Endothelial cell of umbilical vein (primary cell): ENCODE measurements around the gene ANXA11. TPM values are rescaled to one million over a fixed set of nuclear protein-coding genes. Genes with fewer than 3 reads are reported as not detected.

Source experiments
- BruUV-seq: library from RNA; stranded (reverse); fragments of 400-500 nt; replicated peaks from 2 replicates; lab custom pipeline; 2021; lab: Mats Ljungman, UMichigan
- CTCF ChIA-PET: fragments of 300-600, 350-600 bp; sonication (Branson Sonifier 250); formaldehyde crosslinking; loops from one replicate; lab custom pipeline; 2021; ENCODE audit warnings: antibody characterized with exemption, inconsistent platforms; lab: Charles Lee
- POLR2A ChIA-PET: fragments of 300-600, 350-600 bp; sonication (Branson Sonifier 250); formaldehyde crosslinking; loops from one replicate; lab custom pipeline; 2021; ENCODE audit warnings: antibody characterized with exemption, inconsistent platforms; lab: Charles Lee
- DNase-seq: peaks from one replicate; pipeline ENCODE4 v3.0.0-alpha.2; 2011; ENCODE audit warnings: low read depth, low spot score
- FAIRE-seq: peaks from 2 replicates; lab custom pipeline; 2011; peaks lifted over from hg19 to GRCh38; lab: Jason Lieb, UNC
- H2AFZ ChIP-seq: 2 replicates; pipeline ENCODE4 v1.6.0; 2012; ENCODE audit warnings: low read depth, low read length, control low read depth, inconsistent platforms
- H3K27ac ChIP-seq: 2 replicates; pipeline ENCODE4 v1.5.1; 2011; ENCODE audit warnings: low read depth, mild to moderate bottlenecking, control low read depth, low read length, moderate library complexity; ENCODE audit not compliant: insufficient read depth
- H3K27me3 ChIP-seq, 2 experiments: 2 replicates each; pipeline versions ENCODE4 v1.6.0 to v1.6.1; 2011; ENCODE audit warnings: low read length in 2 of 2, mixed read lengths in 1 of 2; ENCODE audit not compliant: control insufficient read depth in 2 of 2, insufficient read depth in 2 of 2
- H3K36me3 ChIP-seq, 2 experiments: 2 replicates in 1 of 2; 3 replicates in 1 of 2; pipeline ENCODE4 v1.5.1; 2011; ENCODE audit warnings: low read length in 2 of 2, mild to moderate bottlenecking in 1 of 2, moderate library complexity in 1 of 2; ENCODE audit not compliant: control insufficient read depth in 2 of 2, insufficient read depth in 2 of 2; ENCODE audit errors: extremely low read depth in 1 of 2
- H3K4me1 ChIP-seq: 3 replicates; pipeline ENCODE4 v1.5.1; 2011; ENCODE audit warnings: mild to moderate bottlenecking, low read length; ENCODE audit not compliant: control insufficient read depth, insufficient read depth; ENCODE audit errors: extremely low read depth
- H3K4me2 ChIP-seq: 2 replicates; pipeline ENCODE4 v1.6.1; 2011; ENCODE audit warnings: low read length, control low read depth, mixed read lengths; ENCODE audit not compliant: insufficient read depth
- H3K4me3 ChIP-seq, 3 experiments: fragments of 200-600 bp in 1 of 3; sonication (generic), shearing (Covaris generic) in 1 of 3; replicated peaks in 1 of 3; 2 replicates each; pipeline ENCODE4 v1.5.1; 2011 to 2016; ENCODE audit warnings: control low read depth in 3 of 3, low read length in 3 of 3, mild to moderate bottlenecking in 2 of 3, inconsistent platforms in 1 of 3, low read depth in 1 of 3, moderate library complexity in 1 of 3; ENCODE audit not compliant: insufficient read depth in 1 of 3
- H3K79me2 ChIP-seq: 2 replicates; pipeline ENCODE4 v1.6.0; 2012; ENCODE audit warnings: low read length, inconsistent platforms; ENCODE audit not compliant: control insufficient read depth, insufficient read depth
- H3K9ac ChIP-seq: replicated peaks from 2 replicates; pipeline ENCODE3; 2011; ENCODE audit warnings: low read length, control low read depth; ENCODE audit not compliant: insufficient read depth; ENCODE audit errors: extremely low read depth
- H3K9me1 ChIP-seq: replicated peaks from 3 replicates; pipeline ENCODE4 v1.6.0; 2011; ENCODE audit warnings: mild to moderate bottlenecking, low read length; ENCODE audit not compliant: control insufficient read depth, insufficient read depth; ENCODE audit errors: extremely low read depth
- H3K9me3 ChIP-seq: replicated peaks from 2 replicates; pipeline ENCODE4 v1.5.1; 2012; ENCODE audit warnings: low read length, inconsistent platforms; ENCODE audit not compliant: control insufficient read depth, insufficient read depth
- H4K20me1 ChIP-seq: replicated peaks from 2 replicates; pipeline ENCODE3; 2011; ENCODE audit warnings: mild to moderate bottlenecking, low read length; ENCODE audit not compliant: control insufficient read depth, insufficient read depth; ENCODE audit errors: extremely low read depth
- EZH2 ChIP-seq: IDR thresholded peaks from 2 replicates; pipeline ENCODE4 v1.6.1; 2012; ENCODE audit warnings: borderline replicate concordance, low read depth, mild to moderate bottlenecking, moderate library complexity, low read length, inconsistent platforms; ENCODE audit not compliant: severe bottlenecking
- FOS ChIP-seq: IDR thresholded peaks from 2 replicates; pipeline ENCODE4 v1.6.1; 2011; ENCODE audit warnings: mild to moderate bottlenecking, low read length, moderate library complexity, borderline replicate concordance; ENCODE audit not compliant: insufficient read depth
- GATA2 ChIP-seq: IDR thresholded peaks from 2 replicates; pipeline ENCODE4 v1.7.0; 2011; ENCODE audit warnings: low read depth, mild to moderate bottlenecking, moderate library complexity, mixed read lengths, low read length; ENCODE audit not compliant: insufficient read length, insufficient read depth
- JUN ChIP-seq: IDR thresholded peaks from 2 replicates; pipeline ENCODE4 v1.6.1; 2011; ENCODE audit warnings: borderline replicate concordance, low read depth; ENCODE audit not compliant: insufficient read length, insufficient read depth
- MYC ChIP-seq: IDR thresholded peaks from one replicate; pipeline ENCODE4 v1.6.1; 2011; ENCODE audit warnings: mild to moderate bottlenecking, low read depth, low read length
- POLR2A ChIP-seq: IDR thresholded peaks from 2 replicates; pipeline ENCODE4 v1.6.1; 2012; ENCODE audit warnings: low read depth, mild to moderate bottlenecking, control low read depth, low read length
- POLR2AphosphoS5 ChIP-seq: IDR thresholded peaks from 2 replicates; pipeline ENCODE4 v1.6.1; 2012; ENCODE audit warnings: low read depth, mild to moderate bottlenecking, control low read depth, low read length, moderate library complexity; ENCODE audit not compliant: insufficient read depth
- dilution Hi-C: fragments of 300-500 bp; cut with MboI; formaldehyde crosslinking; loops from one replicate; pipeline ENCODE4 v1.15.0; 2019; ENCODE audit warnings: low sequenced_read_pairs; ENCODE audit not compliant: extremely low pct_ligation_motif_present
- intact Hi-C: fragments of 100-400 bp; cut with micrococcal nuclease; formaldehyde crosslinking; loops from one replicate; pipeline ENCODE4 v1.10.0; 2022
- polyA plus RNA-seq, 4 experiments: library from polyadenylated mRNA; depleted of rRNA in 3 of 4; stranded (reverse) in 3 of 4; unstranded in 1 of 4; fragments of >200 nt; gene quantifications; 2 replicates each; pipeline versions ENCODE4 v1.2.1 to v1.2.3, GENCODE V29; 2011 to 2012; ENCODE audit warnings: missing spikeins in 1 of 4
- total RNA-seq: library from RNA; stranded (reverse); gene quantifications from 2 replicates; pipeline ENCODE4 v1.2.3, GENCODE V29; 2021
- TF ChIP-seq, protein P1 (sequence below), 2 donors: IDR thresholded peaks; 1 replicate in 1 of 2; 2 replicates in 1 of 2; pipeline ENCODE4 v1.5.1; 2011; ENCODE audit warnings: low read length in 2 of 2, mild to moderate bottlenecking in 2 of 2, moderate library complexity in 2 of 2, control low read depth in 1 of 2, inconsistent platforms in 1 of 2, low read depth in 1 of 2; ENCODE audit not compliant: insufficient read depth in 1 of 2; ENCODE audit errors: extremely low read depth in 1 of 2
- TF ChIP-seq, protein P2 (sequence below): IDR thresholded peaks from 2 replicates; pipeline ENCODE4 v1.6.1; 2011; ENCODE audit not compliant: insufficient read depth, insufficient read length

ANXA11 gene
- total and polyA plus RNA-seq, 2 donors (not counting 3 experiments of a cell fraction or from before 2014, with no cell fraction given) = 59.2 to 143 TPM

DNA sequence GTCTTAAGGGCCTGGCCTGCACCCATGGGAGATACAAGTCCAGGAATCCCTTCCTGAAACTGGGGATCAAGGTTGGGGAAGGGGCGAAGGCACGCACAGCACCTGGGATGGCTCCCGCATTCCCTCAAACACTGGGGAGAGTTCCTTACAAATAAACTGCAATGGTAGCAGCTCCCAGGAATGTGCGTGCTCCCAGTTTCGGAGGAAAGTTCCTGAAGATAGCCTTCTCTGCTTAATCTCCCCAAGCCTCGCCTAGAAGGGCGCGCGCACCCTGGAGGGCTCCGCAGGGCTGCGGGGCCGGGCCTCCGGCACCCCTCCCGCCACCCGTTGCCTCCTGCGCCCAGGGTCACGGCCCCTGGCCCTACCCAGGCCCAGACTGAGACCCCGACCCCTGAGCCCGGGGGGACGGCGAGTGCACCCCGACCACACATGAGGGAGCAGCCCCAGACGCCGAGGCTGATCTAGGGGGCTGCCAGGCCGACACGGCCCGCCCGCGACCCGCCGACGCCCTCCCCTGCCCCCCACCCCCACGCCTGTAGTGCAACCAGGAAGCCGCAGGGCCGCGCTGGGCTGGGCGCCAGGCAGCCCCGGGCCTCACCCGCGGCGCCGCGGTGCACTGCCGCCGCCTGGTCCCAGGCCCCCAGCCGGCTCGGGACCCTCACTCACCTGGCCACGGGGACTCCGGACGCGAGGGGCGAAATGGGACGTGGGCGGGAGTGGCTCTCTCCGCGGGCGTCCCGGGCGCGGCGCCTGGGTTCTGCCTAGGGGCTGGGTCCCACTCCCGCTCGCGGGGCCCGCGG, 460 bp downstream of the ANXA11 start:
- POLR2A ChIA-PET = no interaction called here
- H3K27me3 ChIP-seq = no peaks in the 10 kb centered on the region
- DNase-seq (peak; percentile 44), FAIRE-seq (no peak)
- no peaks in the 10 kb centered on the region for H3K36me3 ChIP-seq
- H3K4me3 ChIP-seq = peak overlapping the region; percentile 16 to 71 (median 50)
- no peaks in the 10 kb centered on the region for H3K9me3 ChIP-seq
- peaks cover 45% of the 10 kb centered on the region for H3K4me1 ChIP-seq
- no peaks in the 10 kb centered on the region for H3K9me1 ChIP-seq
- CTCF ChIA-PET = interaction anchor here (1.0 to 1.8 kb wide), 4 partner anchors 18 to 61 kb away, joined by 5 to 16 read pairs (median 6); no protein-coding TSS in a partner anchor
- H4K20me1 ChIP-seq = no peaks in the 10 kb centered on the region
- H3K4me2 ChIP-seq = peak overlapping the region; percentile 69
- dilution Hi-C loops = no loop called here
- peak overlapping the region; percentile 87 for H3K27ac ChIP-seq
- intact Hi-C loops = loop anchor here (1.0 to 5.0 kb wide), 3 partner anchors 47 to 207 kb away; partner anchors contain the start of gene TMEM254
- peak overlapping the region; percentile 83 for H2AFZ ChIP-seq
- TF ChIP-seq POLR2A (no peak), JUN (no peak), EZH2 (no peak), FOS (no peak), POLR2AphosphoS5 (no peak), MYC (no peak), GATA2 (no peak)
- TF ChIP-seq, protein P1, sequence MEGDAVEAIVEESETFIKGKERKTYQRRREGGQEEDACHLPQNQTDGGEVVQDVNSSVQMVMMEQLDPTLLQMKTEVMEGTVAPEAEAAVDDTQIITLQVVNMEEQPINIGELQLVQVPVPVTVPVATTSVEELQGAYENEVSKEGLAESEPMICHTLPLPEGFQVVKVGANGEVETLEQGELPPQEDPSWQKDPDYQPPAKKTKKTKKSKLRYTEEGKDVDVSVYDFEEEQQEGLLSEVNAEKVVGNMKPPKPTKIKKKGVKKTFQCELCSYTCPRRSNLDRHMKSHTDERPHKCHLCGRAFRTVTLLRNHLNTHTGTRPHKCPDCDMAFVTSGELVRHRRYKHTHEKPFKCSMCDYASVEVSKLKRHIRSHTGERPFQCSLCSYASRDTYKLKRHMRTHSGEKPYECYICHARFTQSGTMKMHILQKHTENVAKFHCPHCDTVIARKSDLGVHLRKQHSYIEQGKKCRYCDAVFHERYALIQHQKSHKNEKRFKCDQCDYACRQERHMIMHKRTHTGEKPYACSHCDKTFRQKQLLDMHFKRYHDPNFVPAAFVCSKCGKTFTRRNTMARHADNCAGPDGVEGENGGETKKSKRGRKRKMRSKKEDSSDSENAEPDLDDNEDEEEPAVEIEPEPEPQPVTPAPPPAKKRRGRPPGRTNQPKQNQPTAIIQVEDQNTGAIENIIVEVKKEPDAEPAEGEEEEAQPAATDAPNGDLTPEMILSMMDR (IDR thresholded peaks at IDR 0.05; ENCODE audit: extremely low read depth in 1 of 2, insufficient read depth in 1 of 2, low read depth in 1 of 2, low read length in 2 of 2) = no peak
- TF ChIP-seq, protein P2, sequence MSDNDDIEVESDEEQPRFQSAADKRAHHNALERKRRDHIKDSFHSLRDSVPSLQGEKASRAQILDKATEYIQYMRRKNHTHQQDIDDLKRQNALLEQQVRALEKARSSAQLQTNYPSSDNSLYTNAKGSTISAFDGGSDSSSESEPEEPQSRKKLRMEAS = no peak
- peak overlapping the region; percentile 92 for H3K9ac ChIP-seq
- H3K79me2 ChIP-seq = peaks cover 52% of the 10 kb centered on the region
- no TSS peak for BruUV-seq
